Osteoblast (primary cell): Measurements from ENCODE around the gene DNER. TPM values are rescaled to one million over a fixed set of nuclear protein-coding genes. Genes with fewer than 3 reads are reported as not detected.

Experiments used
- DNase-seq: peaks from one replicate; pipeline ENCODE4 v3.0.0; 2011; ENCODE audit warnings: low spot score, mixed read lengths; ENCODE audit not compliant: insufficient read length; ENCODE audit errors: missing footprints
- H2AFZ ChIP-seq: 2 replicates; pipeline ENCODE4 v1.6.0; 2011; ENCODE audit warnings: mild to moderate bottlenecking, low read length
- H3K27ac ChIP-seq: 2 replicates; pipeline ENCODE4 v1.5.1; 2011; ENCODE audit warnings: mild to moderate bottlenecking, low read depth, low read length, moderate library complexity
- H3K27me3 ChIP-seq: 2 replicates; pipeline ENCODE4 v1.6.0; 2012; ENCODE audit warnings: mild to moderate bottlenecking, control low read depth, inconsistent platforms, low read length, moderate library complexity; ENCODE audit not compliant: insufficient read depth
- H3K36me3 ChIP-seq: 2 replicates; pipeline ENCODE4 v1.5.1; 2011; ENCODE audit warnings: mild to moderate bottlenecking, low read length, control low read depth, moderate library complexity; ENCODE audit not compliant: insufficient read depth
- H3K4me1 ChIP-seq: 2 replicates; pipeline ENCODE4 v1.5.1; 2011; ENCODE audit warnings: mild to moderate bottlenecking, low read length, control low read depth, moderate library complexity; ENCODE audit not compliant: insufficient read depth
- H3K4me2 ChIP-seq: 2 replicates; pipeline ENCODE4 v1.6.0; 2011; ENCODE audit warnings: mild to moderate bottlenecking, low read length; ENCODE audit not compliant: insufficient read depth
- H3K4me3 ChIP-seq: fragments of 200-600 bp; sonication (generic); 3 replicates; pipeline ENCODE4 v1.5.1; 2012; ENCODE audit warnings: mild to moderate bottlenecking, low read length, inconsistent platforms; ENCODE audit not compliant: insufficient read depth
- H3K79me2 ChIP-seq: 2 replicates; pipeline ENCODE4 v1.6.0; 2012; ENCODE audit warnings: mild to moderate bottlenecking, low read length, control low read depth, inconsistent platforms; ENCODE audit not compliant: insufficient read depth
- H3K9me3 ChIP-seq: 2 replicates; pipeline ENCODE4 v1.5.1; 2011; ENCODE audit warnings: low read depth, low read length, control low read depth
- H4K20me1 ChIP-seq: 2 replicates; pipeline ENCODE4 v1.6.0; 2012; ENCODE audit warnings: mild to moderate bottlenecking, low read length, control low read depth; ENCODE audit not compliant: insufficient read depth
- total RNA-seq: library from RNA; depleted of rRNA; stranded (reverse); fragments of >200 nt; gene quantifications from 2 replicates; pipeline ENCODE4 v1.2.3, GENCODE V29; 2012
- TF ChIP-seq, protein P1 (sequence below): IDR thresholded peaks from 2 replicates; pipeline ENCODE4 v1.5.1; 2011; ENCODE audit warnings: mild to moderate bottlenecking, low read depth, low read length, moderate library complexity; ENCODE audit errors: extremely low read depth

DNER gene
- total RNA-seq, 1 donor: 0.36 TPM

DNA sequence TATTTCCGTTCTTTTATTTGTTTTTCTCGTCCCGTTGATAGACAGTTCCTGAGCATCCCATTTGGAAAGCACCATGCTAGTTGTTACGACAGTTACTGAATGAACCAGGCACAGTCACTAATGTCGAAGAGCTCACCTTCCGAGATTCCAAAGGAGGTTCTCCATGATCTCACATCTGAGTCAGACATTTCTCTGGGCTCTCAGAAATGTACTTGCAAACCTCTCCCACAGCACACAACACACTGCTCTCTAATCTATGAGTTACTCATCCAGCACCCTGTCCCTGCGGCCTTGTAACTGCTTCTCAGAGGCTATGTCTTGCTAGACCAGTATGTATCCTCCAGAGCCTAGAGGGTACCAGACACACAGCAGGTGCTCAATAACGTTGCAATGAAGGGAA lies 174.7 kb downstream of the DNER start:
- Histone ChIP-seq H3K4me1 (no peaks in the 10 kb centered on the region), H2AFZ (no peak overlapping the region), H3K79me2 (no peaks in the 10 kb centered on the region), H3K4me2 (no peak overlapping the region), H3K9me3 (no peaks in the 10 kb centered on the region), H3K36me3 (no peaks in the 10 kb centered on the region), H3K27me3 (no peaks in the 10 kb centered on the region), H4K20me1 (no peaks in the 10 kb centered on the region), H3K4me3 (no peak overlapping the region), H3K27ac (no peak overlapping the region)
- TF ChIP-seq, protein P1, sequence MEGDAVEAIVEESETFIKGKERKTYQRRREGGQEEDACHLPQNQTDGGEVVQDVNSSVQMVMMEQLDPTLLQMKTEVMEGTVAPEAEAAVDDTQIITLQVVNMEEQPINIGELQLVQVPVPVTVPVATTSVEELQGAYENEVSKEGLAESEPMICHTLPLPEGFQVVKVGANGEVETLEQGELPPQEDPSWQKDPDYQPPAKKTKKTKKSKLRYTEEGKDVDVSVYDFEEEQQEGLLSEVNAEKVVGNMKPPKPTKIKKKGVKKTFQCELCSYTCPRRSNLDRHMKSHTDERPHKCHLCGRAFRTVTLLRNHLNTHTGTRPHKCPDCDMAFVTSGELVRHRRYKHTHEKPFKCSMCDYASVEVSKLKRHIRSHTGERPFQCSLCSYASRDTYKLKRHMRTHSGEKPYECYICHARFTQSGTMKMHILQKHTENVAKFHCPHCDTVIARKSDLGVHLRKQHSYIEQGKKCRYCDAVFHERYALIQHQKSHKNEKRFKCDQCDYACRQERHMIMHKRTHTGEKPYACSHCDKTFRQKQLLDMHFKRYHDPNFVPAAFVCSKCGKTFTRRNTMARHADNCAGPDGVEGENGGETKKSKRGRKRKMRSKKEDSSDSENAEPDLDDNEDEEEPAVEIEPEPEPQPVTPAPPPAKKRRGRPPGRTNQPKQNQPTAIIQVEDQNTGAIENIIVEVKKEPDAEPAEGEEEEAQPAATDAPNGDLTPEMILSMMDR: no peak
- peak; percentile 42 for DNase-seq

DNA sequence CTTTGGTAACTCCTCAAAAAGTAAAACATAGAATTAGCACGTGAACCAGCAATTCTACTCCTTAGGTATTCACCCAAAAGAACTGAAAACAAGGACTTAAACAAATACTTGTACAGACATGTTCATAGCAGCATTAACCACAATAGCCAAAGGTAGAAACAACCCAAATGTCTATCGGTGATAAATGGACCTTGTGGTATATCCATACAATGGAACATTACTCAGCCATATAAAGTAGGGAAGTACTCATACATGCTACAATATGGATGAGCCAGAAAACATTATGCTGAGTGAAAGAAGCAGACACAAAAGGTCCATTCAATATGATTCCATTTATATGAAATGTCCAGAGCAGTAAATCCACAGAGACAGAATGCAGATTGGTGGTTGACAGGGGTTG lies 182.8 kb downstream of the DNER start:
- H2AFZ ChIP-seq: no peak overlapping the region
- H3K79me2 ChIP-seq: no peaks in the 10 kb centered on the region
- no peaks in the 10 kb centered on the region for H4K20me1 ChIP-seq
- H3K36me3 ChIP-seq: no peaks in the 10 kb centered on the region
- H3K4me3 ChIP-seq: no peak overlapping the region
- no peak for DNase-seq
- no peaks in the 10 kb centered on the region for H3K4me1 ChIP-seq
- H3K4me2 ChIP-seq: no peak overlapping the region
- no peaks in the 10 kb centered on the region for H3K9me3 ChIP-seq
- no peak overlapping the region for H3K27ac ChIP-seq
- H3K27me3 ChIP-seq: no peaks in the 10 kb centered on the region
- TF ChIP-seq, protein P1: no peak

DNA sequence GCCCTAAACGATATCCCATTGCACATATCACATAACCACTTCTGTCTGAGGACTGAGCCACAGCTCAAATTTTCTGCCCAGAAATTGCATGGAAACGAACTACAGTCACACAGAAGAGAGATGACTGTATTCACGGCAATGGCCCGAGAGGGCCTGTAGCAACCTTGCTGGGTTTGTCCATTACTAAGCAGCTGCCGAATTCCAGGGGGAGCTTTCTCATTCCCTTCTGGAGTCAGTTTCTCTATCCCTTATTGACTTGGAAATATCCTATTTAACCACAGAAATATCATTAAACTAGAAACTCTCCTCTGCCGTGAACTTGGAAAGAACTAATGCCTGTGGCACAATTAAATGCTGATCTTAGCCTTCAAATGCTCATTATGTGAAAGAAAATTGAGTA lies 183.9 kb downstream of the DNER start:
- no peaks in the 10 kb centered on the region for H3K36me3 ChIP-seq
- peak overlapping the region; percentile 12 for H3K4me2 ChIP-seq
- no peaks in the 10 kb centered on the region for H4K20me1 ChIP-seq
- H2AFZ ChIP-seq: peak overlapping the region; percentile 12
- H3K4me3 ChIP-seq: no peak overlapping the region
- H3K27me3 ChIP-seq: no peaks in the 10 kb centered on the region
- no peak overlapping the region for H3K27ac ChIP-seq
- no peaks in the 10 kb centered on the region for H3K4me1 ChIP-seq
- H3K79me2 ChIP-seq: no peaks in the 10 kb centered on the region
- no peaks in the 10 kb centered on the region for H3K9me3 ChIP-seq
- TF ChIP-seq, protein P1: no peak
- DNase-seq: no peak

DNA sequence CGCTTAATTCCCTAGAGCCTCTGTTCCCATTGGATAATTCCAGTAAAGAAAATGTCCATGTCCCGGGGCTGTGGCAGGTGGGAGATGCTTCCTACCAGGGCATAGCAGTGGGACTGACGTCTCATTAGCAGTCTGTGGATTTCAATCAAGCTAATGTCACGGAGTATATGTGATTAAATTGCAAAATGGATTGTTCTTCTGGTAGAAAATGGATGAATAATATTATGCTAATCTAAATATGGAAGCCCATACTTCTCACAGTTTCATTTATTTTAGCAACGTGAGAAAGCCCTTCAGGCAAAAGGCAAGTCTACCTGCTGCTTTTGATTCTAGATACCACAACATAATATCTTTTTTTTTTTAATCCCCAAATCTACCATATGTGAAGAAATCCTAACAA lies 185.5 kb downstream of the DNER start:
- TF ChIP-seq, protein P1: no peak
- no peak for DNase-seq
- H3K9me3 ChIP-seq: no peaks in the 10 kb centered on the region

More for the DNA sequence above, 185.5 kb downstream of the DNER start:
- Histone ChIP-seq H3K79me2 (no peaks in the 10 kb centered on the region), H4K20me1 (no peaks in the 10 kb centered on the region), H3K4me3 (no peak overlapping the region), H3K4me2 (no peak overlapping the region), H2AFZ (no peak overlapping the region), H3K27ac (no peak overlapping the region), H3K36me3 (no peaks in the 10 kb centered on the region), H3K4me1 (no peaks in the 10 kb centered on the region), H3K27me3 (no peaks in the 10 kb centered on the region)
